ENCODE results near the gene PTPN4.

The PTPN4 gene

DNA sequence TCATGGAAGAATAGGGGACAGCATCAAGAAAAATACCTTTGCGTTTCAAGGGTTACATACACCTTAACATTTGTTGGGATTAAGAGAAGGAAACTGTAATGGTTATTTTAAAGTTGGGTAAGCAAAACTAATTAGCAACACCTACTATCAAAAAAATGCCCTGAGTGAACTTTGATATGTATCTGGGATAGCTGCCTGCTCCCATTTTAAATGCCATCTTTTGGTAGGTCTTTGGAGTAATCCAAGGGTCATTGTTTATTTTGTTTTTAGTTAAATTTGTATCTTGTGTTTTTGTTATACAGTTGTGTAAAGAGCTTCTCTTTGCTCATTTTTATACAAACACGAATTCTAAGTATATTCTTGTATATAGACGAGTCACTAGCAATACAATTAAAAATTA lies 9.9 kb downstream of the PTPN4 start:
- H3K4me3 Mint-ChIP-seq: no peak overlapping the region
- no peak overlapping the region for H3K27ac Mint-ChIP-seq
- peaks cover 17% of the 10 kb centered on the region for H3K36me3 Mint-ChIP-seq (ENCODE audit: low read depth)
- H3K9me3 Mint-ChIP-seq: peaks cover 3% of the 10 kb centered on the region
- no peaks in the 10 kb centered on the region for H3K27me3 Mint-ChIP-seq (ENCODE audit: low read depth)
- H3K4me1 Mint-ChIP-seq: peaks cover 14% of the 10 kb centered on the region
- TF ChIP-seq, protein P1, sequence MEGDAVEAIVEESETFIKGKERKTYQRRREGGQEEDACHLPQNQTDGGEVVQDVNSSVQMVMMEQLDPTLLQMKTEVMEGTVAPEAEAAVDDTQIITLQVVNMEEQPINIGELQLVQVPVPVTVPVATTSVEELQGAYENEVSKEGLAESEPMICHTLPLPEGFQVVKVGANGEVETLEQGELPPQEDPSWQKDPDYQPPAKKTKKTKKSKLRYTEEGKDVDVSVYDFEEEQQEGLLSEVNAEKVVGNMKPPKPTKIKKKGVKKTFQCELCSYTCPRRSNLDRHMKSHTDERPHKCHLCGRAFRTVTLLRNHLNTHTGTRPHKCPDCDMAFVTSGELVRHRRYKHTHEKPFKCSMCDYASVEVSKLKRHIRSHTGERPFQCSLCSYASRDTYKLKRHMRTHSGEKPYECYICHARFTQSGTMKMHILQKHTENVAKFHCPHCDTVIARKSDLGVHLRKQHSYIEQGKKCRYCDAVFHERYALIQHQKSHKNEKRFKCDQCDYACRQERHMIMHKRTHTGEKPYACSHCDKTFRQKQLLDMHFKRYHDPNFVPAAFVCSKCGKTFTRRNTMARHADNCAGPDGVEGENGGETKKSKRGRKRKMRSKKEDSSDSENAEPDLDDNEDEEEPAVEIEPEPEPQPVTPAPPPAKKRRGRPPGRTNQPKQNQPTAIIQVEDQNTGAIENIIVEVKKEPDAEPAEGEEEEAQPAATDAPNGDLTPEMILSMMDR (IDR thresholded peaks at IDR 0.05; ENCODE audit: unreplicated experiment in 3 of 3): no peak

DNA sequence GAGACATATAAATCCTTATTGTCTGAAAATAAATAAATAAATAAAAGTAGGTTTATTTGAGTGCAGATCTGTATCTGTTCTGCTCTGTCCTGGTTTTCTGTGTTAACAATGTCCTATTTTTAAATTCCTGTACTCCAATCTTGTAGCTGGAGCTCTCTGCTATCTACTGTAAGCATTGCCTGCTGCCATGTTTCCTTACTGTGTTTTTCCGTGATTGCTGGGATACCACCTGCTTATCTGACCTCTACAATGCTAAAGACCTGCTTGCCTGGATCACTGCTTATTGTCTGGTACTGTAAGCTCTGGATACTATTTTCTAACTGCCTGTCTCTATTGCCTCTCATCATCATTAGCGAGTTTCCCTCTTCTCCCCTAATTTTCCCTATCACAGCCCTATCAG lies 11.6 kb downstream of the PTPN4 start:
- Mint-ChIP-seq H3K4me1 (peaks cover 6% of the 10 kb centered on the region), H3K4me3 (no peak overlapping the region), H3K36me3 (ENCODE audit: low read depth) (peaks cover 25% of the 10 kb centered on the region), H3K9me3 (peaks cover 6% of the 10 kb centered on the region), H3K27ac (peak overlapping the region in 1 of 3 experiments; percentile 24), H3K27me3 (ENCODE audit: low read depth) (no peaks in the 10 kb centered on the region)
- TF ChIP-seq, protein P1 (IDR thresholded peaks at IDR 0.05; ENCODE audit: unreplicated experiment in 3 of 3): no peak

DNA sequence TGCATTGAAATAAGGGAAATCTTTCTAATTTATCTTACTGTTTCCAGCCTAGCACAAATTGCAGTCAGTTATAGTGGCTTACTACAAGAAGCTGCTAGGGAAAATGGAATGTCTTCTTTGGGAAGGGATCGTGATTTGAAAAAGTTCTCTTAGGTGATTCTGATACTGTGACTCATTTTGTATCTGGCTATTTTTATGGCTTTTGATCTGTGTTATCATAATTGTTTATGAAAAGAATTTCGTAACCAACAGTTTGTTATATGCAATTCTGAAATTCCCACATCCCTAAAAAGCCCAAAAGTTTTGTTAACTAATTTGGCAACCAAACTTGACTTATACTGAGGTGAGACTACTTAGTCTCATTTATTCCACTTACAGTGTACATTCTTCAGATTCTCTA lies 12.4 kb downstream of the PTPN4 start:
- H3K4me1 Mint-ChIP-seq: peaks cover 6% of the 10 kb centered on the region
- peaks cover 11% of the 10 kb centered on the region for H3K9me3 Mint-ChIP-seq
- no peaks in the 10 kb centered on the region for H3K27me3 Mint-ChIP-seq (ENCODE audit: low read depth)
- no peak overlapping the region for H3K4me3 Mint-ChIP-seq
- TF ChIP-seq, protein P1 (IDR thresholded peaks at IDR 0.05; ENCODE audit: unreplicated experiment in 3 of 3): no peak
- H3K27ac Mint-ChIP-seq: no peak overlapping the region
- peaks cover 32% of the 10 kb centered on the region for H3K36me3 Mint-ChIP-seq (ENCODE audit: low read depth)

DNA sequence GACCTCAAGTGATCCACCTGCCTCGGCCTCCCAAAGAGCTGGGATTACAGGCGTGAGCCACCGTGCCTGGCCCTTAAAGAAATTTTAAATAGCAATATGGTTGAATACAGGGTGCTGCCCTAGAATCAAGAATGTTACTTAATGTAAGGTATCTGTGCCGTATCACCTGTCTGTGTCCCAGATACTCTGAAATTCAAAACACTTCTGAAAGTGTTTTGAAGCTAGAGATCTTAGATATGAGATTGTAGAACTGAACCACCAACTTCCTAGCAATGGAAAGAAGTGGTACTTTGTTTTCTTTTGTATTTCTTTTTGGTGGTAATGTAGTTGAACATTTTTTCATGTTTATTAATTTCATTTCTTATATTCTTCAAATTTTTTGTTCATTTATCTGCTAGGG lies 13.0 kb downstream of the PTPN4 start:
- Mint-ChIP-seq H3K9me3 (peaks cover 14% of the 10 kb centered on the region), H3K36me3 (ENCODE audit: low read depth) (peaks cover 35% of the 10 kb centered on the region), H3K27ac (no peak overlapping the region), H3K4me3 (no peak overlapping the region), H3K4me1 (peaks cover 6% of the 10 kb centered on the region), H3K27me3 (ENCODE audit: low read depth) (no peaks in the 10 kb centered on the region)
- TF ChIP-seq, protein P1 (IDR thresholded peaks at IDR 0.05; ENCODE audit: unreplicated experiment in 3 of 3): no peak

DNA sequence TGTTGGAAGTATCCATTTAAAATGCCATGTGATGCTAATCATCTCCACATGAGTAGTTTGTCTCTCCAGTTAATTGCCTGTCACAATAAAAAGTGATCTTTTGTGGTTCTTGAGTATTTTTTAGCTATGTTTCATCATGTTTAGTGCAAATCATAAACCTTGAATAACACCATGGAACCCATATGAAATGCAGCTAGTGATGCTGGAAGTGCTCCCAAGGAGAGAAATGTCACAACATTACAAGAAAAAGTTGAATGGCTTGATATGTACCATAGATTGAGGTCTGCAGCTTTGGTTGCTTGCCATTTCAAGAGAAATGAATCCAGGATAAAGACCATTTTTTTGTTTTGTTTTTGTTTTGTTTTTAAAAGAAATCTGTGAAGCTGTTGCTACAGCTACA lies 14.3 kb downstream of the PTPN4 start:
- Mint-ChIP-seq H3K27ac (no peak overlapping the region), H3K4me3 (no peak overlapping the region), H3K27me3 (ENCODE audit: low read depth) (no peaks in the 10 kb centered on the region), H3K4me1 (peaks cover 11% of the 10 kb centered on the region), H3K36me3 (ENCODE audit: low read depth) (peaks cover 35% of the 10 kb centered on the region), H3K9me3 (peaks cover 14% of the 10 kb centered on the region)
- TF ChIP-seq, protein P1 (IDR thresholded peaks at IDR 0.05; ENCODE audit: unreplicated experiment in 3 of 3): no peak

DNA sequence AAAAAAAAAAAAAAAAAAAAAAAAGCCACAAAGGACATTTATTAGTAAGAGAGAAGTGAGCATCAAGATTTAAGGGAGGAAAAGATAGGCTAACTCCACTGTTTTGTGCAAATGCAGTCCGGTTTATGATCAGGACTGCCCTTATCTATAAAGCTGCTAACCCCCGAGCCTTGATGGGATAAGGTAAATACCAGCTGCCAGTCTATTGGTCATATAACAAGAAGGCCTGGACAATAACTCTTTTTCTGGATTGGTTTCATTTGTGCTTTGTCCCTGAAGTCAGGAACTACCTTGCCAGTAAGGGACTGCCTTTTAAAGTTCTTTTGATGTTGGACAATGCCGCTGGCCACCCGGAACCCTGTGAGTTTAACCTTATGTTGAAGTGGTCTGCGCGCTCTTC lies 15.4 kb downstream of the PTPN4 start:
- Mint-ChIP-seq H3K4me3 (no peak overlapping the region), H3K27ac (no peak overlapping the region), H3K27me3 (ENCODE audit: low read depth) (no peaks in the 10 kb centered on the region), H3K36me3 (ENCODE audit: low read depth) (peaks cover 37% of the 10 kb centered on the region), H3K4me1 (peaks cover 11% of the 10 kb centered on the region), H3K9me3 (peaks cover 14% of the 10 kb centered on the region)
- TF ChIP-seq, protein P1 (IDR thresholded peaks at IDR 0.05; ENCODE audit: unreplicated experiment in 3 of 3): no peak
